ENCODE measurements around the gene TRAF3IP1. TPM values are rescaled to one million over a fixed set of nuclear protein-coding genes. Genes with fewer than 3 reads are reported as not detected.

Gene TRAF3IP1
- total RNA-seq, 1 experiment from 2014 or later: 16.0 TPM

DNA sequence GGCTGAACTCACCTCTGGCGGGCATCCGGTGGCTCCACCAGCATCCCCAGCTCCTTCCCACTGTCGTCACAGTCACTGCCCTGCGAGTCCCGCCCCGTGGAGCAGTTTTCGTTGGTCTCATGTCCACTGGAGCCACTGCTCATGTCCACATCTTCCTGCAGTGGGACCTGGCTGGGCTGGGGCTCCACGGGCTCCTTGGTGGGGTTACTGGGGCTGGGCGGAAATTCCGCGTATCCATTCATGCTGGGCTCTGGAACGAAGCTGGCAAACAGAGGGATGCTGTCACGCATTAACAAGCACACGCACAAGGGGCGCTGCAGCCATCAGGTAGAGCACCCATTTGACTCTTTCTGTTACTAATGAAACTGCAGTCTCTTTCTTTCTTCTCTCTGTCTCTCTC, 42.6 kb upstream of the TRAF3IP1 start:
- H3K9me3 ChIP-seq (ENCODE audit: low read length): no peaks in the 10 kb centered on the region
- H3K27ac ChIP-seq (ENCODE audit: low read length): no peak overlapping the region
- no peaks in the 10 kb centered on the region for H3K9me2 ChIP-seq (replicated peaks; ENCODE audit: insufficient read depth, low read length)
- H3K4me1 ChIP-seq (ENCODE audit: low read length): peaks cover 10% of the 10 kb centered on the region; the same call in 1 of the 2 replicates
- H3K27me3 ChIP-seq (ENCODE audit: low read length): no peaks in the 10 kb centered on the region
- no peak overlapping the region for H3K9ac ChIP-seq (ENCODE audit: low read length)
- no peak overlapping the region for H2AFZ ChIP-seq (ENCODE audit: low read length)
- peaks cover 56% of the 10 kb centered on the region for H3K79me2 ChIP-seq (ENCODE audit: low read length)
- no peak overlapping the region for H3K4me3 ChIP-seq (ENCODE audit: low read length)
- no peak for DNase-seq
- H3K4me2 ChIP-seq (ENCODE audit: low read depth, low read length, poor library complexity, severe bottlenecking): no peak overlapping the region
- peaks cover 12% of the 10 kb centered on the region; the same call in 1 of the 2 replicates for H3K36me3 ChIP-seq (ENCODE audit: insufficient read depth, low read length)
- peaks cover 23% of the 10 kb centered on the region for H4K20me1 ChIP-seq (ENCODE audit: insufficient read depth, low read depth, low read length)

DNA sequence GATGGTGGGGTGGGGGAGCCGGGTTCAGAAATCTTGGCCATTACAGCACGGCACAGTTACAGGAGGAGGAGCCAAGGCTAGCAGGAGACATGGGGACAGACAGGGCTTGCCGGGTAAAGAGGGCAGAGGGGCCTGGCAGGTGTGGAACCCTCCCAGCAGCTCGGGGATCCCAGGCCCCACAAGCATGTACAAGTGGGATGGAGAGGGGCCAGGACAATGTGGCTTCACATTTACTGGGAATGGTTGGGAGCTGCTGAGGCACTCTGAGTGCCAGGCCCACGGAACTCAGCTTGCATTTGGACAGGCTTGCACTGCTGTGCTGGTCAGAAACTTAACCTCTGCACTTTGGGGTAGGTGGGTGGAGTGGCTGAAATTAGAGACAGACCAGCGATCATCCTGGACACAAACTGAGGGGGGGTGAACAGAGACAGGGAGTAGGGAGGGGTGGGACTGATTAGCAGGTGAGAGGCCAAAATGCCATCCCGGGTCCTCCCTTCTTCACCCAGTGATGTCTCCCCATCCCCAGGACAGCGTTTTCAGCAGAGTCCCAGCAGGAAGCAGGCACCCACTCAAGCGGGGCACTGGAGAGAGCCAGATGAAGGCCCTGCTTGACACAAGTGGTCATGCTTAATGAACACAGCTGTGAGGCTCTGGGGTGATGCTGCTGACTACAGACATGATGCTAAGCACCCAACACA, 41.5 kb upstream of the TRAF3IP1 start:
- peaks cover 67% of the 10 kb centered on the region for H3K79me2 ChIP-seq (ENCODE audit: low read length)
- no peak overlapping the region for H2AFZ ChIP-seq (ENCODE audit: low read length)
- H3K4me3 ChIP-seq (ENCODE audit: low read length): no peak overlapping the region
- no peak overlapping the region for H3K9ac ChIP-seq (ENCODE audit: low read length)
- no peak overlapping the region for H3K4me2 ChIP-seq (ENCODE audit: low read depth, low read length, poor library complexity, severe bottlenecking)
- no peak overlapping the region for H3K27ac ChIP-seq (ENCODE audit: low read length)
- no peaks in the 10 kb centered on the region for H3K9me2 ChIP-seq (replicated peaks; ENCODE audit: insufficient read depth, low read length)
- DNase-seq: no peak
- peaks cover 21% of the 10 kb centered on the region for H3K4me1 ChIP-seq (ENCODE audit: low read length)
- peaks cover 33% of the 10 kb centered on the region for H4K20me1 ChIP-seq (ENCODE audit: insufficient read depth, low read depth, low read length)
- H3K9me3 ChIP-seq (ENCODE audit: low read length): no peaks in the 10 kb centered on the region
- no peaks in the 10 kb centered on the region for H3K27me3 ChIP-seq (ENCODE audit: low read length)
- peaks cover 12% of the 10 kb centered on the region; the same call in 1 of the 2 replicates for H3K36me3 ChIP-seq (ENCODE audit: insufficient read depth, low read length)

DNA sequence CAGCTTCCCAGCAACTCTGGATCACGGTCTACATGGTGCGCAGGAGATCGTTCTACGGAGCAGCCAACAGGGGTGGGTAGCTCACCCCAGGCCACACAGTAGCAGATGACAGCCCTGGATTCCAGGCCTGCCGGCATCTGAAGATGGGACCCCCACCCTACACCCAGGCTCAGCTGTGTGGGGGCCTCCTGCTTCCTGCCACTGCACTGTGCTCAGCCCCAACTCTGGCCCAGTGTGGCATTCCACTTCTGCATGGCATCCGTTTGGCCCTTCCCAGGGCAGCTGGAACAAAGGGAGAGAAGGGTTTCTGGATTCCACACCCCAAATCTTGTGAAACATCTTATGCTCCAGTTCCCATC, 41.0 kb upstream of the TRAF3IP1 start:
- Histone ChIP-seq H3K4me1 (ENCODE audit: low read length) (peaks cover 23% of the 10 kb centered on the region), H3K27me3 (ENCODE audit: low read length) (no peaks in the 10 kb centered on the region), H3K9me2 (replicated peaks; ENCODE audit: insufficient read depth, low read length) (no peaks in the 10 kb centered on the region), H4K20me1 (ENCODE audit: insufficient read depth, low read depth, low read length) (peaks cover 36% of the 10 kb centered on the region), H3K4me2 (ENCODE audit: low read depth, low read length, poor library complexity, severe bottlenecking) (no peak overlapping the region), H3K36me3 (ENCODE audit: insufficient read depth, low read length) (peaks cover 12% of the 10 kb centered on the region; the same call in 1 of the 2 replicates), H3K9me3 (ENCODE audit: low read length) (no peaks in the 10 kb centered on the region), H2AFZ (ENCODE audit: low read length) (no peak overlapping the region), H3K9ac (ENCODE audit: low read length) (no peak overlapping the region), H3K79me2 (ENCODE audit: low read length) (peaks cover 72% of the 10 kb centered on the region), H3K4me3 (ENCODE audit: low read length) (no peak overlapping the region), H3K27ac (ENCODE audit: low read length) (no peak overlapping the region)
- no peak for DNase-seq

DNA sequence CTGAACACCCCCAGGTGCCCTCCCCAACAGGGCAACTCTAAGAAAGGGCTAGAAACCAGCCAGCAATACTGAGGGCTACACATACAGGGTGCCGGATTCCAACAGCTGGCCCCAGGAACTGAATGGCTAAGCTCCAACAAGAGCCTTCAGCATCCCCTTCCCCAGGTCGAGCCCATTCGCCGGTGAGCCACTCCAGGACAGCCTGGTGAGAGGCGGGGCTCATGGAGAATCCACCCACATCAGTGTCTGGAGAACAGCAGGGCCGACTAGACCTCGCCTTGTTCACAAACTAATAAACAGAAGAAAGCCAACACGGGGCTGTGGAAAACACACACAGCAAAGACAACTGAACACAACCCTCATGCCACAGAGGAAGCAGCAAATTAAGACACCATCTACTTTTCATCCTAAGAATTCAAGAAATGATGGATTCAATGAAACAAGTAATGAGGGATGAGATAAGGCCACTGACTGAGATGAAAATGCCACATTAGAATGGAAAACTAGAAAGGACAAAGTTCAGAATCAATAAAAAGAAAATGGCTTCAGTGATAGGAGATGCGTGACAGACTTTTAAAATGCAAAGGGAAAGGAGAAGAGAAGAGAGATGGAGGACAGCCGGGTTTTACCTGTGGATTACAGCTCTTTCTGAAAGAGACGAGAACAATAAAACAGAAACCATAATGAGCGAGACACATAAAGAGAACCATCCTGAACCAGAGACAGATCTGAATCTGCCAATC, 40.1 kb upstream of the TRAF3IP1 start:
- H3K27me3 ChIP-seq (ENCODE audit: low read length): no peaks in the 10 kb centered on the region
- H3K4me1 ChIP-seq (ENCODE audit: low read length): peaks cover 23% of the 10 kb centered on the region
- no peaks in the 10 kb centered on the region for H3K9me3 ChIP-seq (ENCODE audit: low read length)
- no peak overlapping the region for H3K4me2 ChIP-seq (ENCODE audit: low read depth, low read length, poor library complexity, severe bottlenecking)
- no peaks in the 10 kb centered on the region for H3K9me2 ChIP-seq (replicated peaks; ENCODE audit: insufficient read depth, low read length)
- no peak overlapping the region for H3K27ac ChIP-seq (ENCODE audit: low read length)
- no peak overlapping the region for H3K9ac ChIP-seq (ENCODE audit: low read length)
- H3K4me3 ChIP-seq (ENCODE audit: low read length): no peak overlapping the region
- H4K20me1 ChIP-seq (ENCODE audit: insufficient read depth, low read depth, low read length): peaks cover 36% of the 10 kb centered on the region
- no peak for DNase-seq
- peaks cover 7% of the 10 kb centered on the region; the same call in 1 of the 2 replicates for H3K36me3 ChIP-seq (ENCODE audit: insufficient read depth, low read length)
- H3K79me2 ChIP-seq (ENCODE audit: low read length): peaks cover 81% of the 10 kb centered on the region
- H2AFZ ChIP-seq (ENCODE audit: low read length): no peak overlapping the region

DNA sequence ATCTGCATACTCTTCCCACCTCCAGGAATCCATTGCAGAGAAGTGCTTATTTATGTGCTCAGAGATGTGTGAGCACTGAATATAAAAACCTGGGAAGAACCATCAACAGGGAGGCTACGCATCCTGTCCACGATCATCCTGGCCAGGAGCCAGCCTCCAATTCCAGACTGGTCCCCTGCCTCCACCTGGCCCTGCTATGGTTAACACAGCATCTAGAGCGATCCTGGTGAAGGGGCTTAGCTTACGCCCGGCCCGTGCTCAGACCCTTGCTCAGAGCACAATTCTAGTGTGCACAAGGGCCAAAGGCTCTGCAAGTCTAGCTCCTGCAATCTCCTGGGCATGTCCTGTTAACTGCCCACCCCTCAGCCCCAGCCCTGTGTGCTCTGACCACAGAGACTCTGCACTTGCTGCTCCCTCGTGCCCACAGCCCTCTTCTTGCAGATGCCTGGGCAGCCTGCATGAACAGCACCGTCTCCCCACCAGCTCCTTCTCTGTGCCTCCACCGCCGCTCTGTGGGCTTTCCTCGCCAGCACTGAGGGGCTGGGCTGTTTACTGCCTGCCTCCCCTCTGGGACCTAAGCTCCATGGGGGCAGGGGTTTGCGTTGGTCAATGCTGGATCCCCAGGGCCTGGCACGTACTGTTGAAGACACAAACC, 38.4 kb upstream of the TRAF3IP1 start:
- H4K20me1 ChIP-seq (ENCODE audit: insufficient read depth, low read depth, low read length): peaks cover 47% of the 10 kb centered on the region
- no peaks in the 10 kb centered on the region for H3K9me2 ChIP-seq (replicated peaks; ENCODE audit: insufficient read depth, low read length)
- H3K4me1 ChIP-seq (ENCODE audit: low read length): peaks cover 40% of the 10 kb centered on the region
- no peak overlapping the region for H3K4me3 ChIP-seq (ENCODE audit: low read length)
- no peak overlapping the region for H3K4me2 ChIP-seq (ENCODE audit: low read depth, low read length, poor library complexity, severe bottlenecking)
- DNase-seq: no peak
- H3K36me3 ChIP-seq (ENCODE audit: insufficient read depth, low read length): no peaks in the 10 kb centered on the region; the same call in 1 of the 2 replicates
- no peak overlapping the region for H3K27ac ChIP-seq (ENCODE audit: low read length)
- peaks cover 98% of the 10 kb centered on the region for H3K79me2 ChIP-seq (ENCODE audit: low read length)
- H3K27me3 ChIP-seq (ENCODE audit: low read length): no peaks in the 10 kb centered on the region
- H2AFZ ChIP-seq (ENCODE audit: low read length): no peak overlapping the region
- H3K9ac ChIP-seq (ENCODE audit: low read length): no peak overlapping the region
- H3K9me3 ChIP-seq (ENCODE audit: low read length): no peaks in the 10 kb centered on the region

DNA sequence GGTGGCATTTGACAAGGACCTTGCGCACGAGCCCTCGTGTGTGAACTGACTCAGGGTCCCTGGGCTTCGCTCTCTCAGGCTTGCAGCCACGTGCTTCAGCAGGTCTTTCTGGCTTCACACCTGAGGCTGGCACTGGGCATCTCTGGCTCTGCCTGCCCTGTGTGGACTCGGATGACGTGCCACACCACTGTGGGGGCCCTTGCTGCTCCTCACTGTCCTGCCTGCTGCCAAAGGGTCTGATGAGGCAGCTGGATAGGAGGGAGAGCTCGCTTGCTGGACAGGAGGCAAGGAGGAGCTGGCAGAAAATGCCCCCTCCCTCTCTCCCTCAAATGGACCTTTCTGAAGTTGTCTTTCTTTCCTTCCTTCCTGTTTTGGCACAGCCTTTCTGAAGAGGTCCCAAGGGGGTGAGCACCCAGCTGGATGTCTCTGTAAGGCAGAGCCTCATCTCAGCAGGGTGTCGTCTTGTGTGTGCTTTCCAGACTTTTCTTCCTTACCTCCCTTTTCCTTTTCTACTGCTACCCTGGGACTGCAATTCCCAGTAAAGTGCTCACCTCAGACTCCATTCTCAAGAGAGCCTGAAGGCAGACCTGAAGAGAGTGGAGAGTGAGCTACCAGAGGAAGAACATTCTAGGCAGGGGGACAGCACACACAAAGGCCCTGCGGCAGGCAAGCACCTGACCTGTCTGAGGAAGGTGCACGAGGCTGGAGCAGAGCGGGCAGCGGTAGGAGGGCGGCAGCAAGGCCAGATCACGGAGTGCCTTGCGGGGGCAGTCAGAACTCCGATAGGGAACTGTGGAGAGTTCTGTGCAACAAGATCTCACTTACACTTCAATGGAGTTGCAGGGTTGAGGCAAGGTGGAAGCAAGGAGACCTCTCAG, 37.2 kb upstream of the TRAF3IP1 start:
- no peaks in the 10 kb centered on the region for H3K9me2 ChIP-seq (replicated peaks; ENCODE audit: insufficient read depth, low read length)
- peaks cover 53% of the 10 kb centered on the region for H4K20me1 ChIP-seq (ENCODE audit: insufficient read depth, low read depth, low read length)
- no peaks in the 10 kb centered on the region for H3K27me3 ChIP-seq (ENCODE audit: low read length)
- peaks cover 46% of the 10 kb centered on the region for H3K4me1 ChIP-seq (ENCODE audit: low read length)
- DNase-seq: peak; percentile 66
- no peaks in the 10 kb centered on the region for H3K36me3 ChIP-seq (ENCODE audit: insufficient read depth, low read length)
- H3K9ac ChIP-seq (ENCODE audit: low read length): no peak overlapping the region
- peak overlapping the region; percentile 14 for H3K4me2 ChIP-seq (ENCODE audit: low read depth, low read length, poor library complexity, severe bottlenecking)
- no peak overlapping the region for H3K4me3 ChIP-seq (ENCODE audit: low read length)
- H3K27ac ChIP-seq (ENCODE audit: low read length): no peak overlapping the region
- no peak overlapping the region for H2AFZ ChIP-seq (ENCODE audit: low read length)
- peaks cover 100% of the 10 kb centered on the region for H3K79me2 ChIP-seq (ENCODE audit: low read length)
- no peaks in the 10 kb centered on the region for H3K9me3 ChIP-seq (ENCODE audit: low read length)

DNA sequence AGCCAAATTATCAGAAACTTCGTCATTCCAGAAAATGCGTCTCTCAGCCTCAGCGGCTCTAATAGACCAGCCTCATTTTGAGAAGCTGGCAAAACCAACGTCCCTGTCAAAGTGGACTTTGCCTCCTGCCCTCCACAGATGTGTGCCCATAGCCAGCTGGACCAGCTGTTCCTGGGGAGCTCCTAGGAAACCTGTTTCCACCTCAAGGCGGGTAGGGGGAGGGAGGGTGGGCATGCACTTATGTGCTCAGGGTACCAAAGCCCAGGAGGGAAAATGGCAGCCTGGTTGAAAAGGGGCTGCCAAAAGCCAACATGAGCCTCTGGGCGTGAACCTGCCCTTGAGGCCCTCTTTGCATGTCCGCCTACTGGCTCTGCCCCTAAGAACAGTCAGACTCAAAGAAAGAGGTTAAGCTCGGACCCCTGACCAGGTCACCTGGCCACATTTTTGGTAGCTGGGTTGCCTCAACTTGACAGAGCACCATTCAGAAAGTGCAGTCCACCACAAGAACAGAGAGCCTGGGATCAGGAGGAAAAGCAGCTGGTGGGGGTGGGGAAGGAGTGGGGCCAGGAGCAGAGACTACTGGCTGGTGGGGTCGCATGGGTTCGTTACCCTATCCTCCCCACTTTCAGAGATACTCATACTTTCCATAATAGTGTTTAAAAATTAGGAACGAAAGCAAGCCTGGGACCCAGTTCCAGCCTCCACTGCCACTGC, 35.4 kb upstream of the TRAF3IP1 start:
- H3K27me3 ChIP-seq (ENCODE audit: low read length): no peaks in the 10 kb centered on the region
- no peak overlapping the region for H3K27ac ChIP-seq (ENCODE audit: low read length)
- no peak overlapping the region for H3K4me2 ChIP-seq (ENCODE audit: low read depth, low read length, poor library complexity, severe bottlenecking)
- H3K9ac ChIP-seq (ENCODE audit: low read length): no peak overlapping the region
- H3K4me1 ChIP-seq (ENCODE audit: low read length): peaks cover 53% of the 10 kb centered on the region
- peaks cover 84% of the 10 kb centered on the region for H3K79me2 ChIP-seq (ENCODE audit: low read length)
- H3K9me2 ChIP-seq (replicated peaks; ENCODE audit: insufficient read depth, low read length): no peaks in the 10 kb centered on the region
- H3K36me3 ChIP-seq (ENCODE audit: insufficient read depth, low read length): no peaks in the 10 kb centered on the region
- peaks cover 43% of the 10 kb centered on the region for H4K20me1 ChIP-seq (ENCODE audit: insufficient read depth, low read depth, low read length)
- no peaks in the 10 kb centered on the region for H3K9me3 ChIP-seq (ENCODE audit: low read length)
- DNase-seq: no peak
- H2AFZ ChIP-seq (ENCODE audit: low read length): no peak overlapping the region
- no peak overlapping the region for H3K4me3 ChIP-seq (ENCODE audit: low read length)

Data from Karpas-422 (cell line).